ENCODE data around the gene STAG1.
"Not testable (repeated sequence)": the region's sequence is repeated elsewhere in the genome, so short reads cannot be mapped to it uniquely, and the experiment has no call there.

DNA sequence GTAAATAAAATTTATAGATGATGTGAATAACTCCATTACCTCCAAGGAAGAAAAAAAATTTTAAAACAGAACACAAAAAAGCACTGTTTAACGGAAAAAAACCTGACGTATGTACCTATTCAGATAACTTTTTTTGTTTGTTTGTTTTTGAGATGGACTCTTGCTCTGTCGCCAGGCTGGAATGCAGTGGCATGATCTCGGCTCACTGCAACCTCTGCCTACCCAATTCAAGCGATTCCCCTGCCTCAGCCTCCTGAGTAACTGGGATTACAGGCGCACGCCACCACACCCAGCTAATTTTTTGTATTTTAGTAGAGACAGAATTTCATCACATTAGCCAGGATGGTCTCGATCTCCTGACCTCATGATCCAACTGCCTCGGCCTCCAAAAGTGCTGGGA is 40.3 kb downstream of the STAG1 start:
- TF ChIP-seq, protein P1, sequence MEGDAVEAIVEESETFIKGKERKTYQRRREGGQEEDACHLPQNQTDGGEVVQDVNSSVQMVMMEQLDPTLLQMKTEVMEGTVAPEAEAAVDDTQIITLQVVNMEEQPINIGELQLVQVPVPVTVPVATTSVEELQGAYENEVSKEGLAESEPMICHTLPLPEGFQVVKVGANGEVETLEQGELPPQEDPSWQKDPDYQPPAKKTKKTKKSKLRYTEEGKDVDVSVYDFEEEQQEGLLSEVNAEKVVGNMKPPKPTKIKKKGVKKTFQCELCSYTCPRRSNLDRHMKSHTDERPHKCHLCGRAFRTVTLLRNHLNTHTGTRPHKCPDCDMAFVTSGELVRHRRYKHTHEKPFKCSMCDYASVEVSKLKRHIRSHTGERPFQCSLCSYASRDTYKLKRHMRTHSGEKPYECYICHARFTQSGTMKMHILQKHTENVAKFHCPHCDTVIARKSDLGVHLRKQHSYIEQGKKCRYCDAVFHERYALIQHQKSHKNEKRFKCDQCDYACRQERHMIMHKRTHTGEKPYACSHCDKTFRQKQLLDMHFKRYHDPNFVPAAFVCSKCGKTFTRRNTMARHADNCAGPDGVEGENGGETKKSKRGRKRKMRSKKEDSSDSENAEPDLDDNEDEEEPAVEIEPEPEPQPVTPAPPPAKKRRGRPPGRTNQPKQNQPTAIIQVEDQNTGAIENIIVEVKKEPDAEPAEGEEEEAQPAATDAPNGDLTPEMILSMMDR (IDR thresholded peaks at IDR 0.05; ENCODE audit: low read depth, low read length, missing input control), result not testable (repeated sequence)
- not testable (repeated sequence) for TF ChIP-seq TAF1 (conservative IDR thresholded peaks at IDR 0.05); YY1 (IDR thresholded peaks at IDR 0.05); GABPA (IDR thresholded peaks at IDR 0.05 in 1 of 2, conservative IDR thresholded peaks at IDR 0.05 in 1 of 2); EGR1 (IDR thresholded peaks at IDR 0.05; ENCODE audit: low read depth in 2 of 2)
- TF ChIP-seq, protein P2, sequence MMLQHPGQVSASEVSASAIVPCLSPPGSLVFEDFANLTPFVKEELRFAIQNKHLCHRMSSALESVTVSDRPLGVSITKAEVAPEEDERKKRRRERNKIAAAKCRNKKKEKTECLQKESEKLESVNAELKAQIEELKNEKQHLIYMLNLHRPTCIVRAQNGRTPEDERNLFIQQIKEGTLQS (IDR thresholded peaks at IDR 0.05), result not testable (repeated sequence)
- TF ChIP-seq RAD21 (IDR thresholded peaks at IDR 0.05) (peak in 1 of 2 donors; percentile 13), HNF4A (conservative IDR thresholded peaks at IDR 0.05) (peak; percentile 77 to 79), SP1 (IDR thresholded peaks at IDR 0.05) (peak; percentile 81), HNF4G (IDR thresholded peaks at IDR 0.05) (peak; percentile 40)
- TF ChIP-seq, protein P3, sequence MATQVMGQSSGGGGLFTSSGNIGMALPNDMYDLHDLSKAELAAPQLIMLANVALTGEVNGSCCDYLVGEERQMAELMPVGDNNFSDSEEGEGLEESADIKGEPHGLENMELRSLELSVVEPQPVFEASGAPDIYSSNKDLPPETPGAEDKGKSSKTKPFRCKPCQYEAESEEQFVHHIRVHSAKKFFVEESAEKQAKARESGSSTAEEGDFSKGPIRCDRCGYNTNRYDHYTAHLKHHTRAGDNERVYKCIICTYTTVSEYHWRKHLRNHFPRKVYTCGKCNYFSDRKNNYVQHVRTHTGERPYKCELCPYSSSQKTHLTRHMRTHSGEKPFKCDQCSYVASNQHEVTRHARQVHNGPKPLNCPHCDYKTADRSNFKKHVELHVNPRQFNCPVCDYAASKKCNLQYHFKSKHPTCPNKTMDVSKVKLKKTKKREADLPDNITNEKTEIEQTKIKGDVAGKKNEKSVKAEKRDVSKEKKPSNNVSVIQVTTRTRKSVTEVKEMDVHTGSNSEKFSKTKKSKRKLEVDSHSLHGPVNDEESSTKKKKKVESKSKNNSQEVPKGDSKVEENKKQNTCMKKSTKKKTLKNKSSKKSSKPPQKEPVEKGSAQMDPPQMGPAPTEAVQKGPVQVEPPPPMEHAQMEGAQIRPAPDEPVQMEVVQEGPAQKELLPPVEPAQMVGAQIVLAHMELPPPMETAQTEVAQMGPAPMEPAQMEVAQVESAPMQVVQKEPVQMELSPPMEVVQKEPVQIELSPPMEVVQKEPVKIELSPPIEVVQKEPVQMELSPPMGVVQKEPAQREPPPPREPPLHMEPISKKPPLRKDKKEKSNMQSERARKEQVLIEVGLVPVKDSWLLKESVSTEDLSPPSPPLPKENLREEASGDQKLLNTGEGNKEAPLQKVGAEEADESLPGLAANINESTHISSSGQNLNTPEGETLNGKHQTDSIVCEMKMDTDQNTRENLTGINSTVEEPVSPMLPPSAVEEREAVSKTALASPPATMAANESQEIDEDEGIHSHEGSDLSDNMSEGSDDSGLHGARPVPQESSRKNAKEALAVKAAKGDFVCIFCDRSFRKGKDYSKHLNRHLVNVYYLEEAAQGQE (IDR thresholded peaks at IDR 0.05), result not testable (repeated sequence)
- TF ChIP-seq, protein P4, sequence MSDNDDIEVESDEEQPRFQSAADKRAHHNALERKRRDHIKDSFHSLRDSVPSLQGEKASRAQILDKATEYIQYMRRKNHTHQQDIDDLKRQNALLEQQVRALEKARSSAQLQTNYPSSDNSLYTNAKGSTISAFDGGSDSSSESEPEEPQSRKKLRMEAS (IDR thresholded peaks at IDR 0.05), result not testable (repeated sequence)
